ENCODE measurements around the gene ESYT3. TPM values are rescaled to one million over a fixed set of nuclear protein-coding genes. Genes with fewer than 3 reads are reported as not detected.
"Not testable (repeated sequence)": the region's sequence is repeated elsewhere in the genome, so short reads cannot be mapped to it uniquely, and the experiment has no call there.

ESYT3 gene
- total RNA-seq, 2 donors from 2014 or later, result 0.12 to 1.7 TPM

GRCh38 chr3:138407236-138407907, 27.0 kb upstream of the ESYT3 start:
- intact Hi-C loops (cut with DNase I, micrococcal nuclease), result no loop called here
- ATAC-seq (no peak), DNase-seq (no peak)

DNA sequence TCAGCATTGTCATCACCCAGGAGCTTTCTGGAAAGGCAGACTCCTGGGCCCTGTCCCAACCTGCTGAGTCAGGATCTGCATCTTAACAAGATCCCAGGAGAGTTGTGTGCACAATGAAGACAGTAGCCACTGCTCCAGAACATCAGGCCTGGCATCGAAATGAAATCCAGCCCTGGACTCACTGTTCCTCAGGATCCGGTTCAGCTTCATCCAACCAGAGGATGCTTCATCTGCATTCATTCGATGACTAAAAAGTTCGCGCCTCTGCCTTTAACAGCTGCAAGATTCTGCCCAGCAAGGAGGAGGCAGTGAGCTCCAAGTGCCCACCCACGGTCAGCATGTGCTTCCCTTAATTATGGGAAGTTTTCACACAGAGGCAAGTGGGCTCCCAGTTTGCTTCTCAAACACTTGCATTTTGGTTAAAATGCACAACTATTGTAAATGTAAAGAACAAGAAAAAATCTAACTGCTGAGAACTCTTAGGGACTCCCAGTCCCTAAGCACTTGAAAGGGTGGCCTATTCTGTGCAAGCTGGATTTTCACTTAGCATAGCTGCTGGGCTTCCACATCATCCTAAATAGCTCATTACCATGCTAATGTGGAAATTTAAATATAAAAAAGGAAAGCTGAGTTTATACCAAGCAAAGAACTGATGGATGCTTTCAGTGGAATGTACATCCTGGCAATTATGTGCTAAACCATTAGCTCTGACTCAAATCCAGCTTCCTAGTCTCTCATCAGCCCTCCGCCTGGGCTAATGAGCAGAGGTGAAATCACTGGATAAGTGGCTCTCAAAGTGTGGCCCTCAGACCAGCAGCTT, 25.5 kb upstream of the ESYT3 start:
- intact Hi-C loops (cut with DNase I, micrococcal nuclease), result no loop called here
- DNase-seq, result no peak
- no peak for ATAC-seq

- intact Hi-C loops (cut with DNase I, micrococcal nuclease), result loop anchor here in 1 of 2 donors (10.0 kb wide), 1 partner anchor 522 kb away; no protein-coding TSS in a partner anchor
- ATAC-seq (no peak), DNase-seq (no peak)
Observed at GRCh38 chr3:138412821-138413551, 21.4 kb upstream of the ESYT3 start.

DNA sequence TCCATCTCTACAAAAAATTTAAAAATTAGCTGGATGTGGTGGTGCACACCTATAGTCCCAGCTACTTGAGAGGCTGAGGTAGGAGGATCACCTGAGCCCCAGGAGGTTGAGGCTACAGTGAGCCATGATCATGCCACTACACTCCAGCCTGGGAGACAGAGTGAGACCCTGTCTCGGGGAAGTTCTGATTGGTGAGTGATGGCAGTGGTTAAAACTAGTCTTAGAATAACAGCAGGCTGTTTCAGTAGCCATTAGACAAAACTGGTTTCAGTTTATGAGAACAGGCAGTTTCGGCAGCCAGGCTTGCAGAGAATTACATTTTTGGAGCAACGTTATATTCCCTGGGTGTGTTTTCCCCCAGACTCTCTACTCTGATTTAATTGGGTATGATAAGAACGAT, 18.2 kb upstream of the ESYT3 start:
- not testable (repeated sequence) for DNase-seq

GRCh38 chr3:138417559-138417982, 16.8 kb upstream of the ESYT3 start:
- intact Hi-C loops (cut with DNase I, micrococcal nuclease), result loop anchor here in 1 of 2 donors (10.0 kb wide), 1 partner anchor 517 kb away; no protein-coding TSS in a partner anchor
- peak; percentile 94 for ATAC-seq
- peak; percentile 71 to 75 for DNase-seq

More for the DNA sequence above, 18.2 kb upstream of the ESYT3 start:
- intact Hi-C loops (cut with DNase I, micrococcal nuclease), result loop anchor here in 1 of 2 donors (10.0 kb wide), 1 partner anchor 519 kb away; no protein-coding TSS in a partner anchor
- not testable (repeated sequence) for ATAC-seq

- ATAC-seq (no peak), DNase-seq (no peak)
- intact Hi-C loops (cut with DNase I, micrococcal nuclease), result loop anchor here in 1 of 2 donors (10.0 kb wide), 1 partner anchor 516 kb away; no protein-coding TSS in a partner anchor
Observed at GRCh38 chr3:138418601-138419206, 15.7 kb upstream of the ESYT3 start.

- intact Hi-C loops (cut with DNase I, micrococcal nuclease), result no loop called here
- DNase-seq (no peak), ATAC-seq (no peak)
Observed at GRCh38 chr3:138423316-138423715, 11.1 kb upstream of the ESYT3 start.

- intact Hi-C loops (cut with DNase I, micrococcal nuclease), result no loop called here
- DNase-seq (no peak), ATAC-seq (no peak)
Observed at GRCh38 chr3:138424323-138424722, 10.1 kb upstream of the ESYT3 start.

- DNase-seq (no peak), ATAC-seq (no peak)
- intact Hi-C loops (cut with DNase I, micrococcal nuclease), result no loop called here
Observed at GRCh38 chr3:138426211-138426610, 8.2 kb upstream of the ESYT3 start.

- intact Hi-C loops (cut with DNase I, micrococcal nuclease); ATAC-seq; DNase-seq: not testable (repeated sequence)
Observed at GRCh38 chr3:138426754-138427153, 7.7 kb upstream of the ESYT3 start.

GRCh38 chr3:138429665-138430064, 4.8 kb upstream of the ESYT3 start:
- no peak for ATAC-seq
- intact Hi-C loops (cut with DNase I, micrococcal nuclease), result no loop called here
- DNase-seq, result no peak

- DNase-seq, result no peak
- intact Hi-C loops (cut with DNase I, micrococcal nuclease), result no loop called here
- no peak for ATAC-seq
Observed at GRCh38 chr3:138432576-138433240, 1.7 kb upstream of the ESYT3 start.

GRCh38 chr3:138433892-138434275, 532 bp upstream of the ESYT3 start:
- DNase-seq (no peak), ATAC-seq (no peak)
- intact Hi-C loops (cut with DNase I, micrococcal nuclease), result no loop called here

- DNase-seq (peak in 1 of 2 donors; percentile 19), ATAC-seq (peak; percentile 46)
- intact Hi-C loops (cut with DNase I, micrococcal nuclease), result no loop called here
Observed at GRCh38 chr3:138434875-138435772, 708 bp downstream of the ESYT3 start.

- intact Hi-C loops (cut with DNase I, micrococcal nuclease), result no loop called here
- DNase-seq (no peak), ATAC-seq (no peak)
Observed at GRCh38 chr3:138435840-138436239, 1.4 kb downstream of the ESYT3 start.

- ATAC-seq (no peak), DNase-seq (no peak)
- intact Hi-C loops (cut with DNase I, micrococcal nuclease), result no loop called here
Observed at GRCh38 chr3:138437281-138437680, 2.9 kb downstream of the ESYT3 start.

DNA sequence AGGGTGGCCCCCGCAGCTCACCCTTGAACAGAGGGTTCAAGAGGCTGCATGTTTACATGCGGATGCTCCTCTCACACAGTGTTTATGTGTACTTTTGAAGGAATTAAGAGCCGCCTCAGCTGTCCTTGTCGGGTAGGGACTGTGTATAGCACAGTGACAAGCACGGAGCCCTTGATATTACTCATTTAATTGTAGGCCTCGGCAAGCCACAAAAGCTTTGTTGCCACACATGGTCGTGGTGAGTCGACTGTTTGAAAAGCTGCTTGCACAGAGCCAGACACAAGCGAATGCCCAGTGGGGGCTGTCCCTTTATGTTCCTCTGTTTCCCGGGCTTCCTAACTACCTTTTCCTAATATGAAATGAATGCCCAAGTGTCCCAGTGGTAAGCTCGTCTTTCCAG, 4.5 kb downstream of the ESYT3 start:
- DNase-seq, result no peak
- no peak for ATAC-seq
- intact Hi-C loops (cut with DNase I, micrococcal nuclease), result no loop called here

Measured in left colon (tissue), 2 donors.